ENCODE data around the gene COBL.

COBL gene

DNA sequence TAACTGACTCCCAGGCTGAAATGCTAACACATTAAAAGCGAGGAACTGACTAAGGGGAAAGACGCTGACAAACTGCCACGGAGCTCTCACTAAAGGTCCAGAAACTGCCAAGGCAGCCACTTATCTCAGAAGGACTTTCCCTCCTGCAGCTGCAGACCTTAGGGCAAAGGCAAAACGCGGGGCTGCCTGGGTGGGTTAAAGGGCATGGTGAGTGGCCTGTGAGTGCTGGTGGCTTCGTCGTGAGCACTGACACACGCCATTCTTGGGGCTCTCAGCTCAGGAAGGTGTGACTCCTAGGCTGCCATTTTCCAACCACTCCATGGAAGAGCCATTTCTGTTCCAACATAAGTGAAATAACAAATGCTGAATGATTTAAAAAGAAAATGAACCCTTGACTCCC, 232.5 kb downstream of the COBL start:
- Histone ChIP-seq H3K4me3 (ENCODE audit: low read depth in 1 of 2, low read length in 1 of 2) (no peak overlapping the region), H3K27me3 (no peaks in the 10 kb centered on the region), H3K27ac (no peak overlapping the region), H3K9me3 (no peaks in the 10 kb centered on the region), H3K36me3 (no peaks in the 10 kb centered on the region), H3K4me1 (ENCODE audit: control insufficient read depth in 1 of 2, insufficient read depth in 1 of 2, low read depth in 1 of 2, low read length in 1 of 2) (no peaks in the 10 kb centered on the region)
- TF ChIP-seq, protein P1, sequence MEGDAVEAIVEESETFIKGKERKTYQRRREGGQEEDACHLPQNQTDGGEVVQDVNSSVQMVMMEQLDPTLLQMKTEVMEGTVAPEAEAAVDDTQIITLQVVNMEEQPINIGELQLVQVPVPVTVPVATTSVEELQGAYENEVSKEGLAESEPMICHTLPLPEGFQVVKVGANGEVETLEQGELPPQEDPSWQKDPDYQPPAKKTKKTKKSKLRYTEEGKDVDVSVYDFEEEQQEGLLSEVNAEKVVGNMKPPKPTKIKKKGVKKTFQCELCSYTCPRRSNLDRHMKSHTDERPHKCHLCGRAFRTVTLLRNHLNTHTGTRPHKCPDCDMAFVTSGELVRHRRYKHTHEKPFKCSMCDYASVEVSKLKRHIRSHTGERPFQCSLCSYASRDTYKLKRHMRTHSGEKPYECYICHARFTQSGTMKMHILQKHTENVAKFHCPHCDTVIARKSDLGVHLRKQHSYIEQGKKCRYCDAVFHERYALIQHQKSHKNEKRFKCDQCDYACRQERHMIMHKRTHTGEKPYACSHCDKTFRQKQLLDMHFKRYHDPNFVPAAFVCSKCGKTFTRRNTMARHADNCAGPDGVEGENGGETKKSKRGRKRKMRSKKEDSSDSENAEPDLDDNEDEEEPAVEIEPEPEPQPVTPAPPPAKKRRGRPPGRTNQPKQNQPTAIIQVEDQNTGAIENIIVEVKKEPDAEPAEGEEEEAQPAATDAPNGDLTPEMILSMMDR (IDR thresholded peaks at IDR 0.05): no peak

DNA sequence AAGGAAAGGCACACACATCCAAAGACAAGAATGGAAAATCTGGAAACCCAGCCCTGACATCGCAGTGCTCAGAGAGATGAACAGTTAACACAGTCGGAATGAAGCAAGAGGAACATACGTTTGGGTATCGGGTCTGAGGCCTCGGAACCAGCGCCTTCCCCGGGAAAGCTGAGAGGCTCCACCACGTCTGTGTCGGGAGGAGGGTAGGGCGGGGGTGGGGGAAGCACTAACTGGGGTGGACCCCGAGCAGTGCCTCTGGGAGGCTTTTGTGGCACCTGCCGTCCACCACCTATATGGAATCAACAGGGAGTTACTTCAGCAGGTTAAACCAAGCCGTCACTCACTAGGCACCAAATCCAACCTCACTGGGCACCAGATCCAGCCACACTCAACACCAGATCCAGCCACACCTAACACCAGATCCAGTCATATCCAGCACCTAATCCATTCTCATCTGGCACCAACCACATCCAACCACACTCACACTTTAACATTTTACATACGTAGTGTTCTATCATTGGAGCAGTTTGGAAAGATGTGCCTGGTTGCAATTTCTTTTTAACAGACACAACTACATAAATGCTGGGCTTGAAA, 233.6 kb downstream of the COBL start:
- Histone ChIP-seq H3K36me3 (no peaks in the 10 kb centered on the region), H3K4me1 (ENCODE audit: control insufficient read depth in 1 of 2, insufficient read depth in 1 of 2, low read depth in 1 of 2, low read length in 1 of 2) (no peaks in the 10 kb centered on the region), H3K27me3 (no peaks in the 10 kb centered on the region)

DNA sequence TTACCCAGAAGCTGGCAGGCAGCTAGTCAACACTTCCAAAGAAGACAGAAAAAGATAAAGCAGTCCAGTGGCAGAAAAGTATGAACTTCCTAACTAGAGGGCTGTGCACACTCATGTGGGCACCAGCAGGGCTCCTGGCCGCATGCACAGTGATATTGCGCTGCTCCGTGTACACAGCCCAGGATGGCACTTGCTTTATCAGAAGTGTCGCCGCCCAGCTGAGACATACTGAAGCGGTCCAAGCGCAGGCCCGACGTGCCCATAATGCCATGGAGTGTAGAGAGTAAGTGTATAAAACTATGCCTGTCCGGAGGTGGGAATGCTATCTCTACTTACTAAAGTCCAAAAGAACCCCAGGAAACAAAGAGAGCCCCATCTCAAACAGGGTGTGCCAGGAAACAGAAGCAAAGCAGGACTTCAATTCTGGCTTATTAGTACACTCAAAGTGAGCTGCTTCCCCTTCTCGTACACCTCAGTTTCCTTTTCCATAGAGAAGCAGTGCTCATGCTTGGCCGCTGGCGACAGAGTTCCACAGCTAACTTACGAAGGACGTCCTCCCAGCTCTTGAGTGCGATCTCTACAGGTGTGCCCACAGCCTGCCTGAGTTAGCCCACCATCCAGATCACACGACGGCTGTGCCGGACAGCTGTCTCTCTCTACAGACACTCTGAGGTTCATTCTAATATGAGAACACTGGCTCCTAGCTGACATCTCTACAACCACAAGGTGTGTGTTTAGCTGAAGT, 234.3 kb downstream of the COBL start:
- Histone ChIP-seq H3K27ac (no peak overlapping the region), H3K9me3 (no peaks in the 10 kb centered on the region), H3K4me1 (ENCODE audit: control insufficient read depth in 1 of 2, insufficient read depth in 1 of 2, low read depth in 1 of 2, low read length in 1 of 2) (no peaks in the 10 kb centered on the region), H3K4me3 (ENCODE audit: low read depth in 1 of 2, low read length in 1 of 2) (no peak overlapping the region), H3K27me3 (no peaks in the 10 kb centered on the region), H3K36me3 (no peaks in the 10 kb centered on the region)
- TF ChIP-seq, protein P1 (IDR thresholded peaks at IDR 0.05): no peak

More for the DNA sequence above, 233.6 kb downstream of the COBL start:
- TF ChIP-seq, protein P1 (IDR thresholded peaks at IDR 0.05): no peak
- Histone ChIP-seq H3K9me3 (no peaks in the 10 kb centered on the region), H3K4me3 (ENCODE audit: low read depth in 1 of 2, low read length in 1 of 2) (no peak overlapping the region), H3K27ac (no peak overlapping the region)

- TF ChIP-seq, protein P1 (IDR thresholded peaks at IDR 0.05): no peak
- Histone ChIP-seq H3K27ac (no peak overlapping the region), H3K36me3 (no peaks in the 10 kb centered on the region), H3K9me3 (no peaks in the 10 kb centered on the region), H3K27me3 (no peaks in the 10 kb centered on the region), H3K4me1 (ENCODE audit: control insufficient read depth in 1 of 2, insufficient read depth in 1 of 2, low read depth in 1 of 2, low read length in 1 of 2) (no peaks in the 10 kb centered on the region), H3K4me3 (ENCODE audit: low read depth in 1 of 2, low read length in 1 of 2) (no peak overlapping the region)
Measured at GRCh38 chr7:51081270-51081890, 235.2 kb downstream of the COBL start.

DNA sequence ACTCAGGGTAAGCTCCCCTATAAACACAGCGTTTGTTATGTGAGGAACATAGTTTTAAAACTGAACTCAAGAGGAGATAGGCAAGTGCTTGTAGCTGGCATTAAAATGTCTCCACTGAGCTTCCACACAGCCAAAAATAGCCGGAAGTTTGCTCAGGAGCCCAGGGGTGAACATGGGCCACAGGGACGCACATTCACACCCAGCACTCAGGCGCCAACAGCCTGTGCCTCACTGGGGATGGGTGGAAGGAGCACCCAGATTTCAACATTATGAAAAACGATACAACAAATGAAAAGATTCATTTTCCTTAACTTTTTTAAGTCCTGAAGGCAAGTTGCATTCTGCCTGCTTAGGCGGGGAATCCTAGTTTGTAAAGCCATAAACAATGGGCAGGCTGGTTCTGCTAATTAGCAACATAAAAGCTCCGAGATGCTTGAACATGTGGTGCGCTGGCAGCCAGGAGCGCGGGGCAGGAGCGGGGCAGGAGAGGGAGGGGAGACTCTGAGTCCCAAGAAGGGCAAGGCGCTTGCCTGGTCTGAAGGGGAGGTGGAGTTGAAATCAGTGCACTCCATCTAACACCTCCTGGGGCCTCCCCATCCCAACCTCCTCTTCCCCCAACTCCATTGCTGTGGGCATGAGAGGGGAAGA, 235.9 kb downstream of the COBL start:
- Histone ChIP-seq H3K27me3 (no peaks in the 10 kb centered on the region), H3K36me3 (no peaks in the 10 kb centered on the region), H3K27ac (no peak overlapping the region), H3K4me1 (ENCODE audit: control insufficient read depth in 1 of 2, insufficient read depth in 1 of 2, low read depth in 1 of 2, low read length in 1 of 2) (no peaks in the 10 kb centered on the region), H3K9me3 (no peaks in the 10 kb centered on the region), H3K4me3 (ENCODE audit: low read depth in 1 of 2, low read length in 1 of 2) (no peak overlapping the region)
- TF ChIP-seq, protein P1 (IDR thresholded peaks at IDR 0.05): no peak
